CD4-positive, alpha-beta T cell treated with Interferon alpha-2 for 1 hour (primary cell): Measurements from ENCODE around the gene AKT1S1.

ENCODE experiments used
- DNase-seq, 2 donors: peaks; one replicate each; pipeline ENCODE4 v3.0.0-alpha.2; 2020 to 2022

The AKT1S1 gene

GRCh38 chr19:49866933-49867782 lies 10.0 kb downstream of the AKT1S1 start, which contains the start of gene PNKP:
Gene PNKP (minus strand): TSS chr19:49867576. CDS start chr19:49867204, 372 bp downstream.
- peak; percentile 86 to 89 for DNase-seq

- DNase-seq: no peak
These were observed 12.3 kb downstream of the AKT1S1 start for GRCh38 chr19:49864890-49865289.

GRCh38 chr19:49863935-49864320 lies 13.2 kb downstream of the AKT1S1 start:
- no peak for DNase-seq

GRCh38 chr19:49863254-49863934 lies 13.8 kb downstream of the AKT1S1 start:
- no peak for DNase-seq

GRCh38 chr19:49862391-49863253 lies 14.5 kb downstream of the AKT1S1 start:
- DNase-seq: no peak

- DNase-seq: no peak
These were observed 15.4 kb downstream of the AKT1S1 start for GRCh38 chr19:49861541-49862378.

GRCh38 chr19:49861107-49861506 lies 16.0 kb downstream of the AKT1S1 start:
- DNase-seq: no peak

- no peak for DNase-seq
These were observed 16.6 kb downstream of the AKT1S1 start for GRCh38 chr19:49860336-49861102.

- DNase-seq: no peak
These were observed 17.3 kb downstream of the AKT1S1 start for GRCh38 chr19:49859682-49860335.

- no peak for DNase-seq
These were observed 18.8 kb downstream of the AKT1S1 start for GRCh38 chr19:49858088-49858985.

- DNase-seq: no peak
These were observed 19.4 kb downstream of the AKT1S1 start for GRCh38 chr19:49857838-49858087.

GRCh38 chr19:49857061-49857837 lies 19.9 kb downstream of the AKT1S1 start:
- DNase-seq: no peak

- DNase-seq: no peak
These were observed 20.6 kb downstream of the AKT1S1 start for GRCh38 chr19:49856574-49857021.

GRCh38 chr19:49855676-49856573 lies 21.2 kb downstream of the AKT1S1 start:
- no peak for DNase-seq

- no peak for DNase-seq
These were observed 21.9 kb downstream of the AKT1S1 start for GRCh38 chr19:49855277-49855675.

- DNase-seq: no peak
These were observed 22.5 kb downstream of the AKT1S1 start for GRCh38 chr19:49854378-49855263.

GRCh38 chr19:49853852-49854377 lies 23.2 kb downstream of the AKT1S1 start:
- no peak for DNase-seq
